GM12865 (cell line): ENCODE results near the gene MOV10L1.
"Not testable (repeated sequence)": the region's sequence is repeated elsewhere in the genome, so short reads cannot be mapped to it uniquely, and the experiment has no call there.

Experiments used
- DNase-seq: peaks from one replicate; pipeline ENCODE4 v3.0.0; 2010; ENCODE audit warnings: low read depth
- H3K4me3 ChIP-seq: 2 replicates; pipeline ENCODE4 v1.5.1; 2011; ENCODE audit warnings: mild to moderate bottlenecking, low read depth, low read length, control low read depth
- CTCF ChIP-seq: IDR thresholded peaks from 2 replicates; pipeline ENCODE4 v1.5.1; 2011; ENCODE audit warnings: low read length, control low read depth, low read depth, inconsistent platforms; ENCODE audit not compliant: insufficient read depth; ENCODE audit errors: missing control alignments

MOV10L1 gene

GRCh38 chr22:50123119-50123518, 33.3 kb downstream of the MOV10L1 start:
- no peak for TF ChIP-seq CTCF
- DNase-seq = no peak
- H3K4me3 ChIP-seq = no peak overlapping the region

- no peak for DNase-seq
- no peak overlapping the region for H3K4me3 ChIP-seq
- TF ChIP-seq CTCF = no peak
Measured at GRCh38 chr22:50125029-50125428, 35.2 kb downstream of the MOV10L1 start.

GRCh38 chr22:50129121-50129736, 39.4 kb downstream of the MOV10L1 start:
- TF ChIP-seq CTCF = no peak
- no peak overlapping the region for H3K4me3 ChIP-seq
- DNase-seq = no peak

GRCh38 chr22:50131894-50132293, 42.1 kb downstream of the MOV10L1 start:
- no peak for DNase-seq
- no peak overlapping the region for H3K4me3 ChIP-seq
- no peak for TF ChIP-seq CTCF

GRCh38 chr22:50134481-50134880, 44.7 kb downstream of the MOV10L1 start:
- DNase-seq = no peak
- TF ChIP-seq CTCF = no peak
- no peak overlapping the region for H3K4me3 ChIP-seq

- DNase-seq = no peak
- TF ChIP-seq CTCF = no peak
- H3K4me3 ChIP-seq = no peak overlapping the region
Measured at GRCh38 chr22:50136581-50137015, 46.8 kb downstream of the MOV10L1 start.

GRCh38 chr22:50137277-50137676, 47.5 kb downstream of the MOV10L1 start:
- not testable (repeated sequence) for DNase-seq, H3K4me3 ChIP-seq
